HEK293 (cell line): ENCODE measurements around the gene CLIC3.

Experiments used
- CTCF ChIA-PET: fragments of 350-600 bp; formaldehyde crosslinking; extraction: SDS; loops from one replicate; lab custom pipeline; 2021; ENCODE audit warnings: antibody characterized with exemption; lab: Yijun Ruan, JAX
- POLR2A ChIA-PET: fragments of 300-600 bp; formaldehyde crosslinking; extraction: SDS; loops from one replicate; lab custom pipeline; 2020; ENCODE audit warnings: antibody characterized with exemption, inconsistent platforms; lab: Yijun Ruan, JAX
- H3K27ac ChIP-seq: fragments of 200-500 bp; sonication (Bioruptor generic); 2 replicates; pipeline ENCODE4 v1.5.1; 2014; ENCODE audit warnings: low read depth, low read length, control low read depth, inconsistent platforms; ENCODE audit errors: extremely low read depth
- H3K36me3 ChIP-seq, 2 experiments: fragments of 200-500 bp in 1 of 2; sonication (Bioruptor generic) in 1 of 2; 1 replicate in 1 of 2; 2 replicates in 1 of 2; pipeline ENCODE4 v1.5.1; 2014 to 2017; ENCODE audit warnings: inconsistent platforms in 2 of 2, low read length in 2 of 2; ENCODE audit not compliant: control insufficient read depth in 2 of 2, insufficient read depth in 1 of 2
- H3K4me1 ChIP-seq: fragments of 200-500 bp; sonication (Bioruptor generic); 2 replicates; pipeline ENCODE4 v1.5.1; 2014; ENCODE audit warnings: mild to moderate bottlenecking, low read length, inconsistent platforms; ENCODE audit not compliant: control insufficient read depth, insufficient read depth
- H3K4me3 ChIP-seq: 2 replicates; pipeline ENCODE4 v1.5.1; 2011; ENCODE audit warnings: low read depth, mild to moderate bottlenecking, control low read depth, low read length, moderate library complexity
- H3K9me3 ChIP-seq: fragments of 200-500 bp; sonication (Bioruptor generic); 2 replicates; pipeline ENCODE4 v1.5.1; 2014; ENCODE audit warnings: low read depth, low read length, inconsistent platforms; ENCODE audit not compliant: control insufficient read depth, insufficient read depth
- EGR2 ChIP-seq: fragments of 450-650 bp; formaldehyde crosslinking; IDR thresholded peaks from 2 replicates; pipeline ENCODE4 v1.5.1; 2016; ENCODE audit warnings: low read depth, missing biosample characterization, missing genetic modification characterization
- GLIS1 ChIP-seq: fragments of 450-650 bp; formaldehyde crosslinking; IDR thresholded peaks from 2 replicates; pipeline ENCODE4 v1.5.1; 2016; ENCODE audit warnings: missing biosample characterization, missing genetic modification characterization
- HIC1 ChIP-seq: fragments of 450-650 bp; formaldehyde crosslinking; IDR thresholded peaks from 2 replicates; pipeline ENCODE4 v1.5.1; 2016; ENCODE audit warnings: missing biosample characterization, missing genetic modification characterization
- MZF1 ChIP-seq: fragments of 450-650 bp; formaldehyde crosslinking; IDR thresholded peaks from 2 replicates; pipeline ENCODE4 v1.5.1; 2017; ENCODE audit warnings: missing biosample characterization, missing genetic modification characterization, borderline replicate concordance
- OVOL3 ChIP-seq: fragments of 450-650 bp; formaldehyde crosslinking; IDR thresholded peaks from 2 replicates; pipeline ENCODE4 v1.5.1; 2016; ENCODE audit warnings: missing biosample characterization, missing genetic modification characterization
- SP7 ChIP-seq: fragments of 450-650 bp; formaldehyde crosslinking; IDR thresholded peaks from 2 replicates; pipeline ENCODE4 v1.5.1; 2016; ENCODE audit warnings: missing biosample characterization, missing genetic modification characterization
- ZFHX2 ChIP-seq: fragments of 450-650 bp; formaldehyde crosslinking; conservative IDR thresholded peaks from 2 replicates; pipeline ENCODE4 v1.5.1; 2016; ENCODE audit warnings: missing biosample characterization, missing genetic modification characterization
- ZIC2 ChIP-seq: fragments of 450-650 bp; formaldehyde crosslinking; IDR thresholded peaks from 2 replicates; pipeline ENCODE4 v1.5.1; 2016; ENCODE audit warnings: missing biosample characterization, missing genetic modification characterization
- ZNF23 ChIP-seq: fragments of 450-650 bp; formaldehyde crosslinking; IDR thresholded peaks from 2 replicates; pipeline ENCODE4 v1.5.1; 2016; ENCODE audit warnings: missing biosample characterization, missing genetic modification characterization, borderline replicate concordance
- ZNF239 ChIP-seq: fragments of 450-650 bp; formaldehyde crosslinking; IDR thresholded peaks from 2 replicates; pipeline ENCODE4 v1.5.1; 2016; ENCODE audit warnings: missing biosample characterization, missing genetic modification characterization
- ZNF416 ChIP-seq: fragments of 450-650 bp; formaldehyde crosslinking; IDR thresholded peaks from 2 replicates; pipeline ENCODE4 v1.5.1; 2016; ENCODE audit warnings: missing biosample characterization, missing genetic modification characterization
- ZNF426 ChIP-seq: fragments of 450-650 bp; formaldehyde crosslinking; IDR thresholded peaks from 2 replicates; pipeline ENCODE4 v1.5.1; 2017; ENCODE audit warnings: missing biosample characterization, missing genetic modification characterization, mild to moderate bottlenecking, inconsistent platforms, moderate library complexity
- ZNF555 ChIP-seq: fragments of 450-650 bp; formaldehyde crosslinking; conservative IDR thresholded peaks from 2 replicates; pipeline ENCODE4 v1.5.1; 2017; ENCODE audit warnings: missing biosample characterization, mild to moderate bottlenecking, missing genetic modification characterization, inconsistent platforms
- ZNF623 ChIP-seq: fragments of 450-650 bp; formaldehyde crosslinking; IDR thresholded peaks from 2 replicates; pipeline ENCODE4 v1.5.1; 2016; ENCODE audit warnings: missing biosample characterization, missing genetic modification characterization
- ZNF629 ChIP-seq: fragments of 450-650 bp; formaldehyde crosslinking; IDR thresholded peaks from 2 replicates; pipeline ENCODE4 v1.5.1; 2017; ENCODE audit warnings: missing biosample characterization, missing genetic modification characterization
- ZNF670 ChIP-seq: fragments of 450-650 bp; formaldehyde crosslinking; IDR thresholded peaks from 2 replicates; pipeline ENCODE4 v1.5.1; 2016; ENCODE audit warnings: missing biosample characterization, missing genetic modification characterization, low read depth
- ZNF777 ChIP-seq: fragments of 450-650 bp; formaldehyde crosslinking; IDR thresholded peaks from 2 replicates; pipeline ENCODE4 v1.5.1; 2017; ENCODE audit warnings: missing biosample characterization, missing genetic modification characterization, borderline replicate concordance
- ZNF843 ChIP-seq: fragments of 450-650 bp; formaldehyde crosslinking; IDR thresholded peaks from 2 replicates; pipeline ENCODE4 v1.5.1; 2016; ENCODE audit warnings: missing biosample characterization, missing genetic modification characterization
- TF ChIP-seq, protein P1 (sequence below): fragments of 450-650 bp; formaldehyde crosslinking; IDR thresholded peaks from 2 replicates; pipeline ENCODE4 v1.5.1; 2016; ENCODE audit warnings: missing biosample characterization, missing genetic modification characterization
- TF ChIP-seq, protein P2 (sequence below): fragments of 450-650 bp; formaldehyde crosslinking; IDR thresholded peaks from 2 replicates; pipeline ENCODE4 v1.5.1; 2016; ENCODE audit warnings: missing biosample characterization, missing genetic modification characterization
- TF ChIP-seq, protein P3 (sequence below): fragments of 450-650 bp; formaldehyde crosslinking; IDR thresholded peaks from 2 replicates; pipeline ENCODE4 v1.5.1; 2016; ENCODE audit warnings: missing biosample characterization, missing genetic modification characterization

Gene CLIC3

DNA sequence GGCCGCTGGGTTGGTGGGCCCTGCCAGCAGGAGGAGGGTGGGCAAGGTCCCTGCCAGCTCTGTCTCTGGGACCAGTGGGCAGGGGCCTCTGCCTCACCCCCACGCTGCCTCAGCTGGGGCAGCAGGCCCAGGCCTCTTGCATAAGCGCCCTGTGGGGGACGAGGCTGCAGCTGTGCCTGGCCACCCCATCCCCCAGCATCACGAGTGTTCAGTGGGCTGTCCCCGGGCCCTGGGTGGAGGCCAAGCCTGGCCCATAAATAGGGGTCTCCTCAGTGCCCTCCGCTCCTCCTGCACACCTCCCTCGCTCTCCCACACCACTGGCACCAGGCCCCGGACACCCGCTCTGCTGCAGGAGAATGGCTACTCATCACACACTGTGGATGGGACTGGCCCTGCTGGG, 19.1 kb downstream of the CLIC3 start, which contains the start of gene PTGDS:
Gene PTGDS, plus strand, starts transcription at position 282 of the 400 bp plus-strand sequence. Its CDS starts 75 bp downstream, at position 357.
- peak; percentile 56; the same call in 1 of the 2 replicates for TF ChIP-seq GLIS1 (tag by site-specific recombination)
- TF ChIP-seq ZNF416 (tag by site-specific recombination): no peak
- no peak for TF ChIP-seq MZF1
- TF ChIP-seq, protein P1, sequence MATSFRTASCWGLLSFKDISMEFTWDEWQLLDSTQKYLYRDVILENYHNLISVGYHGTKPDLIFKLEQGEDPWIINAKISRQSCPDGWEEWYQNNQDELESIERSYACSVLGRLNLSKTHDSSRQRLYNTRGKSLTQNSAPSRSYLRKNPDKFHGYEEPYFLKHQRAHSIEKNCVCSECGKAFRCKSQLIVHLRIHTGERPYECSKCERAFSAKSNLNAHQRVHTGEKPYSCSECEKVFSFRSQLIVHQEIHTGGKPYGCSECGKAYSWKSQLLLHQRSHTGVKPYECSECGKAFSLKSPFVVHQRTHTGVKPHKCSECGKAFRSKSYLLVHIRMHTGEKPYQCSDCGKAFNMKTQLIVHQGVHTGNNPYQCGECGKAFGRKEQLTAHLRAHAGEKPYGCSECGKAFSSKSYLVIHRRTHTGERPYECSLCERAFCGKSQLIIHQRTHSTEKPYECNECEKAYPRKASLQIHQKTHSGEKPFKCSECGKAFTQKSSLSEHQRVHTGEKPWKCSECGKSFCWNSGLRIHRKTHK (tag by site-specific recombination): no peak
- no peak for TF ChIP-seq ZNF239 (tag by site-specific recombination)
- TF ChIP-seq EGR2 (tag by site-specific recombination): peak; percentile 27; the same call in 1 of the 2 replicates
- TF ChIP-seq ZIC2 (tag by site-specific recombination): peak; percentile 73
- TF ChIP-seq ZFHX2: peak; percentile 47
- no peak for TF ChIP-seq ZNF623 (tag by site-specific recombination)
- TF ChIP-seq ZNF777 (tag by site-specific recombination): no peak
- TF ChIP-seq OVOL3: no peak
- TF ChIP-seq ZNF555 (tag by site-specific recombination): no peak
- TF ChIP-seq ZNF629: no peak
- TF ChIP-seq ZNF843 (tag by site-specific recombination): no peak
- 0 out of 2 replicates have a peak, but pooled peaks have one; percentile 1 for TF ChIP-seq HIC1 (tag by site-specific recombination)
- TF ChIP-seq, protein P2, sequence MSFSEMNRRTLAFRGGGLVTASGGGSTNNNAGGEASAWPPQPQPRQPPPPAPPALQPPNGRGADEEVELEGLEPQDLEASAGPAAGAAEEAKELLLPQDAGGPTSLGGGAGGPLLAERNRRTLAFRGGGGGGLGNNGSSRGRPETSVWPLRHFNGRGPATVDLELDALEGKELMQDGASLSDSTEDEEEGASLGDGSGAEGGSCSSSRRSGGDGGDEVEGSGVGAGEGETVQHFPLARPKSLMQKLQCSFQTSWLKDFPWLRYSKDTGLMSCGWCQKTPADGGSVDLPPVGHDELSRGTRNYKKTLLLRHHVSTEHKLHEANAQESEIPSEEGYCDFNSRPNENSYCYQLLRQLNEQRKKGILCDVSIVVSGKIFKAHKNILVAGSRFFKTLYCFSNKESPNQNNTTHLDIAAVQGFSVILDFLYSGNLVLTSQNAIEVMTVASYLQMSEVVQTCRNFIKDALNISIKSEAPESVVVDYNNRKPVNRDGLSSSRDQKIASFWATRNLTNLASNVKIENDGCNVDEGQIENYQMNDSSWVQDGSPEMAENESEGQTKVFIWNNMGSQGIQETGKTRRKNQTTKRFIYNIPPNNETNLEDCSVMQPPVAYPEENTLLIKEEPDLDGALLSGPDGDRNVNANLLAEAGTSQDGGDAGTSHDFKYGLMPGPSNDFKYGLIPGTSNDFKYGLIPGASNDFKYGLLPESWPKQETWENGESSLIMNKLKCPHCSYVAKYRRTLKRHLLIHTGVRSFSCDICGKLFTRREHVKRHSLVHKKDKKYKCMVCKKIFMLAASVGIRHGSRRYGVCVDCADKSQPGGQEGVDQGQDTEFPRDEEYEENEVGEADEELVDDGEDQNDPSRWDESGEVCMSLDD (tag by site-specific recombination): no peak
- no peak for TF ChIP-seq ZNF426 (tag by site-specific recombination)
- TF ChIP-seq ZNF670: no peak
- TF ChIP-seq ZNF23 (tag by site-specific recombination): no peak
- TF ChIP-seq, protein P3, sequence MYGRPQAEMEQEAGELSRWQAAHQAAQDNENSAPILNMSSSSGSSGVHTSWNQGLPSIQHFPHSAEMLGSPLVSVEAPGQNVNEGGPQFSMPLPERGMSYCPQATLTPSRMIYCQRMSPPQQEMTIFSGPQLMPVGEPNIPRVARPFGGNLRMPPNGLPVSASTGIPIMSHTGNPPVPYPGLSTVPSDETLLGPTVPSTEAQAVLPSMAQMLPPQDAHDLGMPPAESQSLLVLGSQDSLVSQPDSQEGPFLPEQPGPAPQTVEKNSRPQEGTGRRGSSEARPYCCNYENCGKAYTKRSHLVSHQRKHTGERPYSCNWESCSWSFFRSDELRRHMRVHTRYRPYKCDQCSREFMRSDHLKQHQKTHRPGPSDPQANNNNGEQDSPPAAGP (tag by site-specific recombination): no peak
- no peak for TF ChIP-seq SP7 (tag by site-specific recombination)
- TF ChIP-seq, all 188 proteins: peak for 5
- POLR2A ChIA-PET: interaction anchor here (1.3 to 2.5 kb wide), 2 partner anchors 15 to 30 kb away, joined by 3 to 7 read pairs; partner anchors contain the start of gene PAXX
- CTCF ChIA-PET: interaction anchor here (0.7 to 3.4 kb wide), 3 partner anchors 13 to 59 kb away, joined by 3 to 22 read pairs (median 3); no protein-coding TSS in a partner anchor
- Histone ChIP-seq H3K27ac (no peak within 1 kb of the TSS), H3K4me1 (no peaks in the 10 kb centered on the region), H3K4me3 (no peak within 1 kb of the TSS), H3K9me3 (no peaks in the 10 kb centered on the region), H3K36me3 (no peaks in the 10 kb centered on the region)
